Osteoblast (primary cell): ENCODE results near the gene MAP2K5. TPM values are rescaled to one million over a fixed set of nuclear protein-coding genes. Genes with fewer than 3 reads are reported as not detected.

Experiments used
- DNase-seq: peaks from one replicate; pipeline ENCODE4 v3.0.0; 2011; ENCODE audit warnings: low spot score, mixed read lengths; ENCODE audit not compliant: insufficient read length; ENCODE audit errors: missing footprints
- H2AFZ ChIP-seq: 2 replicates; pipeline ENCODE4 v1.6.0; 2011; ENCODE audit warnings: mild to moderate bottlenecking, low read length
- H3K27ac ChIP-seq: 2 replicates; pipeline ENCODE4 v1.5.1; 2011; ENCODE audit warnings: mild to moderate bottlenecking, low read depth, low read length, moderate library complexity
- H3K27me3 ChIP-seq: 2 replicates; pipeline ENCODE4 v1.6.0; 2012; ENCODE audit warnings: mild to moderate bottlenecking, control low read depth, inconsistent platforms, low read length, moderate library complexity; ENCODE audit not compliant: insufficient read depth
- H3K36me3 ChIP-seq: 2 replicates; pipeline ENCODE4 v1.5.1; 2011; ENCODE audit warnings: mild to moderate bottlenecking, low read length, control low read depth, moderate library complexity; ENCODE audit not compliant: insufficient read depth
- H3K4me1 ChIP-seq: 2 replicates; pipeline ENCODE4 v1.5.1; 2011; ENCODE audit warnings: mild to moderate bottlenecking, low read length, control low read depth, moderate library complexity; ENCODE audit not compliant: insufficient read depth
- H3K4me2 ChIP-seq: 2 replicates; pipeline ENCODE4 v1.6.0; 2011; ENCODE audit warnings: mild to moderate bottlenecking, low read length; ENCODE audit not compliant: insufficient read depth
- H3K4me3 ChIP-seq: fragments of 200-600 bp; sonication (generic); 3 replicates; pipeline ENCODE4 v1.5.1; 2012; ENCODE audit warnings: mild to moderate bottlenecking, low read length, inconsistent platforms; ENCODE audit not compliant: insufficient read depth
- H3K79me2 ChIP-seq: 2 replicates; pipeline ENCODE4 v1.6.0; 2012; ENCODE audit warnings: mild to moderate bottlenecking, low read length, control low read depth, inconsistent platforms; ENCODE audit not compliant: insufficient read depth
- H3K9me3 ChIP-seq: 2 replicates; pipeline ENCODE4 v1.5.1; 2011; ENCODE audit warnings: low read depth, low read length, control low read depth
- H4K20me1 ChIP-seq: 2 replicates; pipeline ENCODE4 v1.6.0; 2012; ENCODE audit warnings: mild to moderate bottlenecking, low read length, control low read depth; ENCODE audit not compliant: insufficient read depth
- CTCF ChIP-seq: IDR thresholded peaks from 2 replicates; pipeline ENCODE4 v1.5.1; 2011; ENCODE audit warnings: mild to moderate bottlenecking, low read depth, low read length, moderate library complexity; ENCODE audit errors: extremely low read depth
- total RNA-seq: library from RNA; depleted of rRNA; stranded (reverse); fragments of >200 nt; gene quantifications from 2 replicates; pipeline ENCODE4 v1.2.3, GENCODE V29; 2012

The MAP2K5 gene
- total RNA-seq, 1 donor = 10.1 TPM

GRCh38 chr15:67607329-67607728 is 64.8 kb downstream of the MAP2K5 start:
- no peak overlapping the region for H2AFZ ChIP-seq
- H3K4me1 ChIP-seq = no peaks in the 10 kb centered on the region
- H3K27ac ChIP-seq = no peak overlapping the region
- H3K9me3 ChIP-seq = no peaks in the 10 kb centered on the region
- H4K20me1 ChIP-seq = no peaks in the 10 kb centered on the region
- TF ChIP-seq CTCF = no peak
- no peaks in the 10 kb centered on the region for H3K27me3 ChIP-seq
- no peak for DNase-seq
- no peaks in the 10 kb centered on the region for H3K36me3 ChIP-seq
- no peak overlapping the region for H3K4me2 ChIP-seq
- H3K79me2 ChIP-seq = no peaks in the 10 kb centered on the region
- H3K4me3 ChIP-seq = no peak overlapping the region

DNA sequence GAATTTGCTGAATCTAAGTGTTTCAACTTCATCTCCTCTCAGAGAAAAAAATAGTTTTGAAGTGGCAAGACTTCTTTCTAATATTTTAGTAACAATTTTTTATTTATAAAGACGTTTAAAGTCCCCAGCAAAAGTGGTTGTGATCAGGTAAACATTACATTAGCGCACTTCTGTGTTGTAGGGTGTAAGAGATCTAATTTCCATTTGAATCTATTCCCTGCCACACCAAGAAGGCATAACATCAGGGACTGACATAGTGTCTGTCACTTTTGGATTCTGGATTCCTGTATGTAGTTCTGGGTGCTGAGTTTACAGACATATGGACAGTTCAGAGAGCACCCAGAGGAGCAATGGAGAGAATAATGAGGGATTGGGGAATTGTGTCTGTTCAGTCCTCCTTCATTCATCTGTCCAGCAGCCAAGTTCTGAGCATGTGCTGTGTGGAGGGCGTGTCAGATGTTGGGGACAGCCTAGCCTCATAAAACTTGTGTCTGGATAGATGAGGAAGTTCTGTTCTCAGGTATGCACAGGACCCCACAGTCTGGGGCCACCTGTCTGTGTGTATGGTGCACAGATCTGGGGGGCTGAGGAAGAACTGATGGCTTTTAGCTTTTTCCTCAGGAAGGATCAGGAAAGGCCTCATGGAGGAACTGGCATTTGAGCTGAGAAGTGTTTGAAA is 65.6 kb downstream of the MAP2K5 start:
- H3K27ac ChIP-seq = no peak overlapping the region
- H3K79me2 ChIP-seq = no peaks in the 10 kb centered on the region
- no peak for DNase-seq
- H3K4me1 ChIP-seq = no peaks in the 10 kb centered on the region
- H3K27me3 ChIP-seq = no peaks in the 10 kb centered on the region
- TF ChIP-seq CTCF = no peak
- no peak overlapping the region for H2AFZ ChIP-seq
- no peak overlapping the region for H3K4me3 ChIP-seq
- no peak overlapping the region for H3K4me2 ChIP-seq
- no peaks in the 10 kb centered on the region for H3K9me3 ChIP-seq
- no peaks in the 10 kb centered on the region for H4K20me1 ChIP-seq
- no peaks in the 10 kb centered on the region for H3K36me3 ChIP-seq

GRCh38 chr15:67608638-67608959 is 66.1 kb downstream of the MAP2K5 start:
- H3K4me3 ChIP-seq = no peak overlapping the region
- no peak for DNase-seq

More at GRCh38 chr15:67608638-67608959, 66.1 kb downstream of the MAP2K5 start:
- Histone ChIP-seq H4K20me1 (no peaks in the 10 kb centered on the region), H3K27me3 (no peaks in the 10 kb centered on the region), H3K36me3 (no peaks in the 10 kb centered on the region), H3K4me2 (no peak overlapping the region), H2AFZ (no peak overlapping the region), H3K27ac (no peak overlapping the region), H3K79me2 (no peaks in the 10 kb centered on the region), H3K9me3 (no peaks in the 10 kb centered on the region), H3K4me1 (no peaks in the 10 kb centered on the region)
- no peak for TF ChIP-seq CTCF
